Measurements from ENCODE around the gene PPM1M. TPM values are rescaled to one million over a fixed set of nuclear protein-coding genes. Genes with fewer than 3 reads are reported as not detected.

Gene PPM1M
- total and polyA plus RNA-seq, 10 of the 15 experiments (the other 5 are each of a cell fraction or from before 2014, with no cell fraction given), result 7.3 to 24.8 (median 15.8) TPM

GRCh38 chr3:52240059-52240885, 5.3 kb upstream of the PPM1M start (continued):
- TF ChIP-seq CTCF (IDR thresholded peaks at IDR 0.05 in 2 of 3, conservative IDR thresholded peaks at IDR 0.05 in 1 of 3; ENCODE audit: control insufficient read depth in 2 of 3, extremely low read depth in 1 of 3, insufficient read depth in 1 of 3, low read depth in 3 of 3, low read length in 3 of 3) (peak in 2 of 3 experiments; percentile 17 to 43; a peak in 3 of 6 replicates), ZBED1 (IDR thresholded peaks at IDR 0.05; ENCODE audit: borderline replicate concordance) (no peak), CEBPB (IDR thresholded peaks at IDR 0.05; ENCODE audit: borderline replicate concordance in 1 of 2, low read depth in 2 of 2, low read length in 2 of 2) (no peak), RCOR1 (conservative IDR thresholded peaks at IDR 0.05; ENCODE audit: low read depth, low read length) (no peak)

- ChIA-PET SMC1A (ENCODE audit: uncharacterized antibody, unreplicated experiment) (interaction anchor here (0.7 to 7.4 kb wide), 16 partner anchors 9 to 158 kb away, joined by 3 to 62 read pairs (median 4); partner anchors contain the start of genes TLR9 and WDR82), CTCF (interaction anchor here (1.0 to 7.5 kb wide), 19 partner anchors 9 to 258 kb away, joined by 3 to 87 read pairs (median 8); partner anchors contain the start of genes ACY1, TLR9 and WDR82), POLR2A (interaction anchor here (0.6 to 7.2 kb wide), 11 partner anchors 12 to 133 kb away, joined by 3 to 49 read pairs (median 5); partner anchors contain the start of genes GLYCTK, TLR9 and WDR82), RAD21 (ENCODE audit: unreplicated experiment) (interaction anchor here (0.6 to 2.5 kb wide), 18 partner anchors 8 to 171 kb away, joined by 3 to 36 read pairs (median 4); partner anchors contain the start of genes GLYCTK, TLR9 and WDR82)
- Histone ChIP-seq H3K4me2 (ENCODE audit: control insufficient read depth, insufficient read depth) (peak overlapping the region; percentile 86), H3K9ac (ENCODE audit: control insufficient read depth, insufficient read depth, low read length) (peak overlapping the region; percentile 87; the same call in 1 of the 2 replicates), H3K36me3 (ENCODE audit: control insufficient read depth in 2 of 2, insufficient read depth in 2 of 2, low read length in 1 of 2) (peaks cover 0 to 2% of the 10 kb centered on the region in 2 experiments; a peak in 1 of 4 replicates), H3K9me3 (replicated peaks; ENCODE audit: control insufficient read depth, insufficient read depth, low read length) (no peaks in the 10 kb centered on the region; the same call in 2 of the 3 replicates), H3K27me3 (replicated peaks in 1 of 2; ENCODE audit: control insufficient read depth in 2 of 2, insufficient read depth in 2 of 2, low read length in 1 of 2) (no peaks in the 10 kb centered on the region), H2AFZ (ENCODE audit: control insufficient read depth, low read depth, low read length) (no peak overlapping the region), H3K4me3 (no peak overlapping the region), H3K27ac (ENCODE audit: control insufficient read depth, insufficient read depth) (peak overlapping the region; percentile 88), H3K4me1 (ENCODE audit: control insufficient read depth, insufficient read depth, low read length) (peaks cover 53% of the 10 kb centered on the region), H4K20me1 (ENCODE audit: control insufficient read depth, insufficient read depth) (no peaks in the 10 kb centered on the region), H3K79me2 (ENCODE audit: control insufficient read depth, insufficient read depth, low read length) (peaks cover 39% of the 10 kb centered on the region)
- DNase-seq (ENCODE audit: low read depth, low spot score), result no peak
- ATAC-seq, result no peak
- no TSS peak for BruUV-seq (replicated peaks)
- in situ Hi-C loops (cut with MboI) (no loop called here), intact Hi-C loops (cut with micrococcal nuclease; ENCODE audit: unreplicated experiment) (no loop called here)
- no peak for FAIRE-seq
- WGBS (ENCODE audit: insufficient coverage, insufficient replicate concordance, low lambda C conversion rate, missing lambda C conversion rate), result 75% methylated on average over 4 of the region's 4 CpGs
- TF ChIP-seq ZZZ3 (IDR thresholded peaks at IDR 0.05; ENCODE audit: control insufficient read depth, insufficient read length, low read depth) (no peak), CEBPZ (IDR thresholded peaks at IDR 0.05; ENCODE audit: low read depth, low read length) (no peak), ZNF217 (IDR thresholded peaks at IDR 0.05) (no peak), RAD21 (IDR thresholded peaks at IDR 0.05; ENCODE audit: insufficient read depth, low read depth, low read length) (no peak), BACH1 (IDR thresholded peaks at IDR 0.05; ENCODE audit: borderline replicate concordance) (no peak), SP1 (IDR thresholded peaks at IDR 0.05; ENCODE audit: low read depth, low read length) (no peak), SRF (IDR thresholded peaks at IDR 0.05; ENCODE audit: low read depth in 2 of 2, low read length in 2 of 2) (no peak), KLF5 (IDR thresholded peaks at IDR 0.05; ENCODE audit: partially characterized antibody) (no peak), E2F4 (IDR thresholded peaks at IDR 0.05; ENCODE audit: low read depth, low read length) (no peak), YBX1 (IDR thresholded peaks at IDR 0.05) (no peak)
Observed at GRCh38 chr3:52240886-52241370, 4.6 kb upstream of the PPM1M start.
